SK-N-SH treated with all-trans-retinoic acid at 6 μM for 48 hours (cell line): Measurements from ENCODE around the gene ABHD2.
"Not testable (repeated sequence)": the region's sequence is repeated elsewhere in the genome, so short reads cannot be mapped to it uniquely, and the experiment has no call there.

Experiments used
- CSRNP3 ChIP-seq: fragments of 250-450 bp; sonication (Bioruptor Pico); IDR thresholded peaks from 2 replicates; pipeline ENCODE4 v1.5.1; 2021; ENCODE audit warnings: mild to moderate bottlenecking, moderate library complexity
- PATZ1 ChIP-seq: fragments of 250-450 bp; sonication (Bioruptor Pico); IDR thresholded peaks from 2 replicates; pipeline ENCODE4 v1.8.0; 2020; ENCODE audit warnings: mild to moderate bottlenecking, moderate library complexity, borderline replicate concordance
- POU6F1 ChIP-seq: fragments of 250-450 bp; sonication (Bioruptor Pico); IDR thresholded peaks from 2 replicates; pipeline ENCODE4 v1.8.0; 2021; ENCODE audit warnings: low read depth, mild to moderate bottlenecking, moderate library complexity, borderline replicate concordance
- ZFP3 ChIP-seq: fragments of 250-450 bp; sonication (Bioruptor Pico); IDR thresholded peaks from 2 replicates; pipeline ENCODE4 v1.5.0; 2020; ENCODE audit warnings: mild to moderate bottlenecking, moderate library complexity

- not testable (repeated sequence) for TF ChIP-seq CSRNP3; PATZ1 (CRISPR knock-in tag); ZFP3; POU6F1 (CRISPR knock-in tag)
Observed at GRCh38 chr15:89141159-89141558, 52.9 kb downstream of the ABHD2 start.
